Skeletal muscle tissue (tissue), 4 donors: ENCODE measurements around the gene OSBPL6. TPM values are rescaled to one million over a fixed set of nuclear protein-coding genes. Genes with fewer than 3 reads are reported as not detected.
A peak's percentile ranks its signal among the peaks of the same experiment; 100 is the strongest.

Experiments used
- H3K27ac ChIP-seq: one replicate; pipeline ENCODE4 v1.7.0; 2013; ENCODE audit warnings: mild to moderate bottlenecking, low read depth, low read length, inconsistent platforms
- H3K27me3 ChIP-seq, 3 donors: one replicate each; pipeline ENCODE4 v1.7.0; 2013; ENCODE audit warnings: low read length in 3 of 3; ENCODE audit not compliant: control insufficient read depth in 3 of 3, insufficient read depth in 3 of 3
- H3K36me3 ChIP-seq, 3 donors: one replicate each; pipeline ENCODE4 v1.7.0; 2013; ENCODE audit warnings: low read length in 3 of 3; ENCODE audit not compliant: control insufficient read depth in 3 of 3, insufficient read depth in 3 of 3
- H3K4me1 ChIP-seq, 3 donors: one replicate each; pipeline ENCODE4 v1.7.0; 2013; ENCODE audit warnings: low read length in 3 of 3, mild to moderate bottlenecking in 3 of 3; ENCODE audit not compliant: control insufficient read depth in 3 of 3, insufficient read depth in 3 of 3
- H3K4me3 ChIP-seq, 3 donors: one replicate each; pipeline ENCODE4 v1.7.0; 2013; ENCODE audit warnings: low read length in 3 of 3
- H3K9ac ChIP-seq, 3 donors: one replicate each; pipeline ENCODE4 v1.7.0; 2013; ENCODE audit warnings: low read length in 3 of 3, mild to moderate bottlenecking in 3 of 3, moderate library complexity in 2 of 3, low read depth in 1 of 3
- H3K9me3 ChIP-seq, 3 donors: one replicate each; pipeline ENCODE4 v1.7.0; 2013; ENCODE audit warnings: low read length in 3 of 3; ENCODE audit not compliant: control insufficient read depth in 3 of 3
- total RNA-seq: library from RNA; depleted of rRNA; stranded (reverse); fragments of >200 nt; gene quantifications from one replicate; pipeline ENCODE4 v1.2.3, GENCODE V29; 2014
- donor health status: Osteomylitis.

Gene OSBPL6
- total RNA-seq, 1 donor from 2014 or later: 2.1 TPM

GRCh38 chr2:178275600-178275999, 81.3 kb downstream of the OSBPL6 start:
- peaks cover 22 to 38% (median 34%) of the 10 kb centered on the region in 3 donors for H3K4me1 ChIP-seq
- H3K36me3 ChIP-seq: no peaks in the 10 kb centered on the region

GRCh38 chr2:178277741-178278197, 83.5 kb downstream of the OSBPL6 start:
- no peaks in the 10 kb centered on the region for H3K9me3 ChIP-seq
- H3K4me3 ChIP-seq: peak overlapping the region; percentile 13 to 41 (median 23)
- H3K27ac ChIP-seq: peak overlapping the region; percentile 3
- H3K36me3 ChIP-seq: no peaks in the 10 kb centered on the region
- peaks cover 11 to 25% (median 24%) of the 10 kb centered on the region in 3 donors for H3K4me1 ChIP-seq
- no peaks in the 10 kb centered on the region for H3K27me3 ChIP-seq
- peak overlapping the region in 2 of 3 donors; percentile 40 to 47 for H3K9ac ChIP-seq

More at GRCh38 chr2:178275600-178275999, 81.3 kb downstream of the OSBPL6 start:
- Histone ChIP-seq H3K27ac (no peak overlapping the region), H3K27me3 (no peaks in the 10 kb centered on the region), H3K4me3 (no peak overlapping the region), H3K9ac (no peak overlapping the region), H3K9me3 (no peaks in the 10 kb centered on the region)

DNA sequence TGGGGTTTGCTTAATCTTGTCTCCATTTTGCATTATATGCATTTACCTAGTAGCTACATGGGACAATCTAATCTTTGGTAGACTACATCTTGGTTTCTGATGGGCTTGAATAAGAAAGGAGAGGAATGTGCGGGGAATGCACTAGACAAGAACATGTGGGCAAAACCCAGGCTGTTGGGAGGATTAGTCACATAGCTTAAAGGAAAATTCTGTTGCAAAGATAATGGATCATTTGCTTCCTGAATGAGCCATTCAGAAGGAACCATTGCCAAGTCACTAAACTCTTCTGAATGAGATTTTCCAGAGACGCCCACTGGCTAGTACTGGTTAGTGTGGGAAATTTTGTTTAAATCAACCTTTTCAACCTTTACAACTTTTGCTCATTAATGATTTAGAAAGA, 84.8 kb downstream of the OSBPL6 start:
- H3K4me1 ChIP-seq: peaks cover 8 to 14% (median 12%) of the 10 kb centered on the region in 3 donors

DNA sequence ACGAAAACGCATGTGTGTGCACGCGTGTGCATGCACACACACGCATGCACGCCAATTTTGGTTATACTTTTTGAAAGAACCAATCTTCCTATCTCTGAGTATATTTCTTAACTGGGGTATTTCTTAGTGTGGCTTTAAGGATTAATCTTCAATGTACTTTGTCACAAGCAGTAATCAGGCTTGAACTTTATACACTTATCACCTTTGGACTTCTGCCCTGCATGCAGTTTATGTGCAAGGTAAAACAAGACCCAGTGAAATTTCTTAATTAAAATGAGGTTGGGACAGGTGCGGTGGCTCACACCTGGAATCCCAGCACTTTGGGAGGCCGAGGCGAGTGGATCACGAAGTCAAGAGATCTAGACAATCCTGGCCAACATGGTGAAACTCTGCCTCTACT, 85.3 kb downstream of the OSBPL6 start:
- Histone ChIP-seq H3K9me3 (no peaks in the 10 kb centered on the region), H3K4me3 (no peak overlapping the region), H3K36me3 (no peaks in the 10 kb centered on the region), H3K9ac (no peak overlapping the region), H3K27ac (no peak overlapping the region), H3K4me1 (peaks cover 8 to 14% (median 12%) of the 10 kb centered on the region in 3 donors), H3K27me3 (no peaks in the 10 kb centered on the region)

More for the DNA sequence above, 84.8 kb downstream of the OSBPL6 start:
- Histone ChIP-seq H3K9me3 (no peaks in the 10 kb centered on the region), H3K27ac (no peak overlapping the region), H3K9ac (no peak overlapping the region), H3K4me3 (no peak overlapping the region), H3K36me3 (no peaks in the 10 kb centered on the region), H3K27me3 (no peaks in the 10 kb centered on the region)

DNA sequence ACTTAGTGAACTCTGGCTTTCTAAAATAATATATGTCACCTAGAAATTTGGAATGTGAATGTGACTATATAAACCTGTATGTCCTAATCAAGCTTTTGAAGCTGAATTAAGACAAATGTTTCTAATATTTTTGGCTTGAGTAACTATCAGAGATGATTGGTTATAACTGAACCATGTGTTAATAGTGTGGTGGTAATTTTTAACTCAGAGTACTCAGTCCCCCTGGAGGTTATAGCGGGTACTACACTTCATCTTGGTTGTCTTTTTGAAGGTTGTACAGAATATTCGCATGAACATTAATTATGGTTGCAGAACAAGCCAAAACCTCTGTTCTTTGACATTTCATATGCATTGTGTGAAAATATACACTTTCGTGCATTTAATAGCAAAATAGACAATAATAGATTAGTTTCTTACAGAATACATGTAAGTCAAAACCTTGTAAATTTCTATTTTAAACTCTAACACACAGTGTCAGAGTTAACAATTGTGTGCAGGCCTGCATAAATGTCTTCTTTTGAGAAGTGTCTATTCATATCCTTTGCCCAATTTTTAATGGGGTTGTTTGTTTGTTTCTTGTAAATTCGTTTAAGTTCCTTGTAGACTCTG, 86.0 kb downstream of the OSBPL6 start:
- H3K36me3 ChIP-seq: no peaks in the 10 kb centered on the region
- no peaks in the 10 kb centered on the region for H3K9me3 ChIP-seq
- no peak overlapping the region for H3K9ac ChIP-seq
- peaks cover 12 to 16% (median 14%) of the 10 kb centered on the region in 3 donors for H3K4me1 ChIP-seq
- no peaks in the 10 kb centered on the region for H3K27me3 ChIP-seq
- H3K4me3 ChIP-seq: no peak overlapping the region
- H3K27ac ChIP-seq: no peak overlapping the region

DNA sequence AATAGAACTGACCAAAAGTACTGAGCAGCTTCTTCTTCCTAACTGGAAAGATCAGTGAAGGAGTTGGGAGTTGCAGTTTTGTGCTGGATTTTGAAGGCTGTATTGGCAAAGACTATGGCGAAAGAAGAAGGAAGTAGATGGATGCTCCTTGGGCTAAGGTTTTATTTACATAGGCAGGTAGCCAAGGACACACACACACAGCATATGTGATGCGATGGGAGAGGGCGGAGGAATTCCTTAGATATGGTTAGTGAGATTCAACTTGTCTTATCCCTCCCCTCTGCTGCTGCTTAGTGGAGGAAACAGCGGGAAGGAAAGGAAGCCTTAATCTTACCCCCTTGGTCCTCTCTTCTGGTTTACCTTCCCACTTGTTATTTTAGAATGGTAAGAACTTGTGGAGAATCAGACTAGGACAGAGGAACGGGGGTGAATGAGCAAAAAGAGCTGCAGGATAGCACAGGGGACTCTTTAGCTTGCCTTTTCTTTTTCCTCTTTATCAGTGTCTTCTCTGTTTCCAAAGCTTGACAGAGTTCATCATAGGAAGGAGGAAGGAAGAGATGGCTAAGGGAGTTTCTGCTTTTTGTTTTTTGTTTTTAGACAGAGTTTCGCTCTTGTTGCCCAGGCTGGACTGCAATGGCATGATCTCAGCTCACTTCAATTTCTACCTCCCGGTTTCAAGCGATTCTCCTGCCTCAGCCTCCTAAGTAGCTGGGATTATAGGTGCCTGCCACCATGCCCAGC, 87.9 kb downstream of the OSBPL6 start:
- no peak overlapping the region for H3K4me3 ChIP-seq
- no peaks in the 10 kb centered on the region for H3K9me3 ChIP-seq
- H3K36me3 ChIP-seq: no peaks in the 10 kb centered on the region
- H3K9ac ChIP-seq: no peak overlapping the region
- H3K4me1 ChIP-seq: peaks cover 16 to 18% (median 16%) of the 10 kb centered on the region in 3 donors
- no peaks in the 10 kb centered on the region for H3K27me3 ChIP-seq
- no peak overlapping the region for H3K27ac ChIP-seq

DNA sequence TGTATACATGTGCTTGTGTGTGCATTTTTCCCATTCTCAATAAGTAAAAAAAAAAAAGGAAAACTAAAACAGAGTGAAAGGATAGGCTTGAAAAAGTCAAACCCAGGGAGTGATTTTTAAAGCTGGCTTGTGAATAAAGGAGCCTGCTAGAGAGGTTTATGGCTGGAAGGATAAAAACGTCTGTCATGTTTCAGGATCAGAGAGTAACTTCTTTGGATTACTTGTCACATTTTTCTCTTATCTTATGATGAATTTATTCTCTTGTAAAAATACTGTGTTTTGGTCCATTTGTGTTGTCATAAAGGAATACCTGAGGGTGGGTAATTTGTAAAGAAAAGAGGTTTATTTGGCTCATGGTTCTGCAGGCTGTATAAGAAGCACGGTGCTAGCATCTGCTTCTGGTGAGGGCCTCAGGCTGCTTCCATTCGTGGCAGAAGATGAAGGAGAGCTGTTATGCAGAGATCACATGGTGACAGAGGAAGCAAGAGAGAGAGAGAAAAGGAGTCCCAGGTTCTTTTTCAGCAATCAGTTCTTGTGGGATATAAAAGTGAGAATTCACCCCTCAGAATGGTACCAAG, 89.1 kb downstream of the OSBPL6 start:
- Histone ChIP-seq H3K27me3 (no peaks in the 10 kb centered on the region), H3K9me3 (no peaks in the 10 kb centered on the region), H3K9ac (no peak overlapping the region), H3K4me3 (no peak overlapping the region), H3K4me1 (peaks cover 8 to 12% (median 11%) of the 10 kb centered on the region in 3 donors), H3K36me3 (no peaks in the 10 kb centered on the region), H3K27ac (no peak overlapping the region)

DNA sequence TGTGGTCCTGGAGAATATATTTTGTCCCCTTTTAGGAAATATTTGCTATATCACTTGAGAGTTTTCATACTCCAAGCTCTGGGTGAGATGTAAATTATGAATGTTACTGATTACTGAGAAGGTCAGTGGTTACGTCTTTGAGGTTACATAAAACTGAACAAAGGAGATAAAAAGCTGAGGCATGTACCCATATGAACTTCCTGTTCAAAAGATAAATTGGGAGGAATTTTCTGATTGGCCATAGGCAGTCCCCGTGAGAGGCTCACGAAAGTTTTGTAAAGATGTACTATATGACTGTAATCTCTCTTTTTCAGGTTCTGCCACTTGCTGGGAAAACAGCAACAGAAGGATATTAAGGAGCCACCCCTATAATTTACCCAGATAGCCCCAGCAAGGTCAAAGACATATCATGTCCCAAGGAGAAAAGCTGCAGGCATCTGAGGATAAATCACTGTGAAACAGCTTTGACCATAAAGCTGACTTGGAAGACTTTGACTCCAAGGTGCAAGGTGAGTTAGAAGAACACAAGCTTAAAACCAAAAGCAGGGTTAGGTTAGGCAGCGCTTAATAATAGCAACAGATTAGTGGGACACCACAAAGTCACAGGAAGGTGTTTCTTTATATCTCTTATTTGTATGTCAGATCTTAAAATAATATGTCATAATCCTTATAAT, 90.4 kb downstream of the OSBPL6 start:
- no peaks in the 10 kb centered on the region for H3K27me3 ChIP-seq
- no peak overlapping the region for H3K9ac ChIP-seq
- peak overlapping the region in 1 of 3 donors; percentile 27 for H3K4me3 ChIP-seq
- peaks cover 4 to 12% (median 7%) of the 10 kb centered on the region in 3 donors for H3K4me1 ChIP-seq
- H3K36me3 ChIP-seq: no peaks in the 10 kb centered on the region
- no peak overlapping the region for H3K27ac ChIP-seq
- H3K9me3 ChIP-seq: no peaks in the 10 kb centered on the region

DNA sequence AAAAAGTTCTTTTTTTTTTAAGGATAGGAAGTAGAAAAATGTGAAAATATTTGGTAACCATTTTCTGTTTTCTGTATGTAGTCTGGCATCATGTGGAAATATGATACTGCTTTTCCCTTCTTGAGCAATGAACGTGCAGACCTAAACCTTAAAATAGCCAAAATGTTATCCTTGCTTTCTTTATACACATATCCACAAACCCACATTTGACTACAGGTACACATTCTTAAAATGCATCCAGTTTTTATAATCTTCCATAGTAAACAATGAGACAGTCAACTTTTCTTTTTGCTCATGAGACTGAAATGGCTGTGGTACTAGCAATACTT, 90.9 kb downstream of the OSBPL6 start:
- H3K4me3 ChIP-seq: no peak overlapping the region
- H3K9ac ChIP-seq: no peak overlapping the region
- H3K27me3 ChIP-seq: no peaks in the 10 kb centered on the region
- no peaks in the 10 kb centered on the region for H3K9me3 ChIP-seq
- H3K36me3 ChIP-seq: no peaks in the 10 kb centered on the region
- H3K4me1 ChIP-seq: peaks cover 4 to 12% (median 7%) of the 10 kb centered on the region in 3 donors
- no peak overlapping the region for H3K27ac ChIP-seq
